SH-SY5Y (cell line): ENCODE data around the gene XYLT2.

Experiments used
- GATA2 ChIP-seq: IDR thresholded peaks from 2 replicates; pipeline ENCODE4 v1.6.1; 2011; ENCODE audit warnings: mild to moderate bottlenecking, low read depth, low read length
- GATA3 ChIP-seq: IDR thresholded peaks from 2 replicates; pipeline ENCODE4 v1.6.1; 2011; ENCODE audit warnings: low read depth, mild to moderate bottlenecking, low read length, moderate library complexity

DNA sequence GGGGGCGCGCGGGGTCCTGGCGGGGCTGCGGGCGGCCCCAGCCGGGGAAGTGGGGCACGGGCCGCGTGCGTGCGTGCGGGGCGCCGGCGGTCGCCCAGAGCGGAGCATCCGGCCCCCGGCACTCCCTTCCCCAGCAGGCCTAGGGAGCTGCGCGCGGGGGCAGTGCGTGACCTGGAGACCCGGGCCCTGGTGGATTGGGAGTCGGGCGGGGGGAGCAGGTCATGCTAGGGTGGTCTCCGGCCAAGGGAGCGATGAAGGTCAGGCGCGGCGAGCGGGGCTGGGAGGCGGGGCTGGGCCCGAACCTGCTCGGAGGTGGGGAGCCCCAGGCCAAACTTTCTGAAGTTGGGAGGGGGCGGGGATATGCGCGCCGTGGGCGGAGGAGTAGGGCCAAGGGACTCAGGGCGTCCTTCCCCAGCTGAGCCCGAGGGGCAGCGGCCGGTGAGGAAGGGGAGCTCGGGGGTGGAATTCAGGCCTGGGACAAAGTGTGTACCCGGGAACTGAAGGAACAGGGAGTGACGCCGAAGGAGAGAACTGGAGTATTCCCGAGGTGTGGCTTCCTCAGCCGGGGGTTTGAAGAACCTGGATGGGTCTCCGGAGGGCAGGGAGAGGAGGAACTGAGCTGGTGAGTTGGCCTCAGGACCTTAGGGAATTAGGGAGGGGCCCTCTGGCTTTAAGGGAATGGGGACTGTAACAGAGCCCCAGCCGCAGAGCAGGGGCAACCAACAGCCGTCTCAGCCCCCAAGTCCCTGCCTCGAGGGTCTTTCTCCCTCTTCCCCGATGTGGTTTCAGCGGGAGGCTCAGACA is 589 bp downstream of the XYLT2 start:
- no peak for TF ChIP-seq GATA2
- TF ChIP-seq GATA3, result no peak
